ENCODE data around the gene APP.

The APP gene

GRCh38 chr21:25983745-25984144 lies 186.8 kb downstream of the APP start:
- peaks cover 33% of the 10 kb centered on the region for H3K36me3 ChIP-seq (ENCODE audit: control insufficient read depth, low read depth, low read length)
- H3K4me3 ChIP-seq (ENCODE audit: low read length), result no peak overlapping the region
- H3K9ac ChIP-seq (ENCODE audit: low read length), result peak overlapping the region; percentile 6
- H3K27ac ChIP-seq (ENCODE audit: low read length), result peak overlapping the region; percentile 55
- H3K4me1 ChIP-seq (ENCODE audit: control insufficient read depth, low read depth, low read length), result peaks cover 34% of the 10 kb centered on the region
- no peaks in the 10 kb centered on the region for H3K27me3 ChIP-seq (ENCODE audit: control insufficient read depth, insufficient read depth, low read length)
- no peaks in the 10 kb centered on the region for H3K9me3 ChIP-seq (ENCODE audit: control insufficient read depth, low read depth, low read length)

DNA sequence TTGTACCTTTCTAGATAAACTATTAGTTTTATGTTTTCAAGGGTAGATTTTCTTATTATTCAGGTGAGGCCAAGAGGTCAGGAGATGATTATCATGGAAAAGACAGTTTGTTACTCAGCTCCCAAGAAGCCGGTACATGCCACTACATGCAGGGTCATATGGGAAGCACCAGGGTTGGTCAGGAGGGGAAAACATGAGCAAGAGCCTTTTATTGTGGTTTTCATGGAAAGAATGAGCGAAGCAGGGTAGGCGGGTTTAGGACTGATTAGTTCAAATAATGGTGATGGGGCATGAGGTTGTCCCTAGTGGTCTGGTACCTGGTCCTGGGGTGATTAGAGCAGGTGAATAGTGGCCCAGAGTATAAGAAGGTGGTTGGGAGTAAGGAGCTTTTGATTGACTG lies 189.9 kb downstream of the APP start:
- Histone ChIP-seq H3K4me1 (ENCODE audit: control insufficient read depth, low read depth, low read length) (peaks cover 21% of the 10 kb centered on the region), H3K4me3 (ENCODE audit: low read length) (no peak overlapping the region), H3K27ac (ENCODE audit: low read length) (no peak overlapping the region), H3K9me3 (ENCODE audit: control insufficient read depth, low read depth, low read length) (no peaks in the 10 kb centered on the region), H3K27me3 (ENCODE audit: control insufficient read depth, insufficient read depth, low read length) (no peaks in the 10 kb centered on the region), H3K9ac (ENCODE audit: low read length) (no peak overlapping the region), H3K36me3 (ENCODE audit: control insufficient read depth, low read depth, low read length) (peaks cover 58% of the 10 kb centered on the region)

DNA sequence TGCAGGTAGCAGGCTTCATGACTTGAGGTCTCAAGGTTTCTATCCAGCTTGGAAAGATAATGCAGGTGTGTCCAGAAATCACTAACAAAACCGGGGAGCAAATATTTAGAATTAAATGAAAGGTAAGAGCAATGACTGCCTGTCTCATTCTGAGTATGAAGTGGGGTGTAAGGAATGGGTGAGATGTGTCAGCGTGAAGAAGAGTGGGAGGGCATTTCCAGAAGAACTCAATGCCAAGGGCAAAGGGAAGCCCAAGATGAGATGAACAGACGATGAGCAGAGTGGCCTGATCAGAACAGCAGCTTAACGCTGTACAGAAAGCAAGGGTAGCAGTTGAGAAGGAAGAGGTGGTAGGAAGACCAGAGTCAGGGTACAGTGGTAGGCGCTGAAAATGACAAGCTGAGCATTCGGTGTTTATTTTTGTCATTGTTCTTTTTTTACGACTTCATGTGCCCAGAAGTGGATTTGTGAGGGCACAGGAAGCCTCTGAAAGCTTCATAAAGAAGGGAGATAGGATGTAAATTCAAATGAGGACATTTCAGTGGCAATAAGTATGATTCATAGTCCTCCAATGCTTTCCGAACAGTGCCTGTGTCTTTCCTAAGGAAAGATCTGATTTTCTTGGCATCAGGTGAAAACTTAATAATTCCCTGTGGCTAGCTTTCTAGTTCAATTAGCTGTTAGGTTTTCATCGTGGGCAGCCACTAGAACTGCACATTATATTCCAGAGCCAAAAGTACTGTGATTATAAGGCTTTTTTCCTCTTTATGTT lies 190.5 kb downstream of the APP start:
- Histone ChIP-seq H3K27me3 (ENCODE audit: control insufficient read depth, insufficient read depth, low read length) (no peaks in the 10 kb centered on the region), H3K9ac (ENCODE audit: low read length) (no peak overlapping the region), H3K9me3 (ENCODE audit: control insufficient read depth, low read depth, low read length) (no peaks in the 10 kb centered on the region), H3K27ac (ENCODE audit: low read length) (no peak overlapping the region), H3K4me3 (ENCODE audit: low read length) (no peak overlapping the region), H3K36me3 (ENCODE audit: control insufficient read depth, low read depth, low read length) (peaks cover 65% of the 10 kb centered on the region), H3K4me1 (ENCODE audit: control insufficient read depth, low read depth, low read length) (peaks cover 14% of the 10 kb centered on the region)

GRCh38 chr21:25977068-25977611 lies 193.4 kb downstream of the APP start:
- H3K9me3 ChIP-seq (ENCODE audit: control insufficient read depth, low read depth, low read length), result no peaks in the 10 kb centered on the region
- H3K4me3 ChIP-seq (ENCODE audit: low read length), result no peak overlapping the region
- peaks cover 83% of the 10 kb centered on the region for H3K36me3 ChIP-seq (ENCODE audit: control insufficient read depth, low read depth, low read length)
- no peak overlapping the region for H3K27ac ChIP-seq (ENCODE audit: low read length)
- H3K9ac ChIP-seq (ENCODE audit: low read length), result no peak overlapping the region
- H3K27me3 ChIP-seq (ENCODE audit: control insufficient read depth, insufficient read depth, low read length), result no peaks in the 10 kb centered on the region
- H3K4me1 ChIP-seq (ENCODE audit: control insufficient read depth, low read depth, low read length), result no peaks in the 10 kb centered on the region

DNA sequence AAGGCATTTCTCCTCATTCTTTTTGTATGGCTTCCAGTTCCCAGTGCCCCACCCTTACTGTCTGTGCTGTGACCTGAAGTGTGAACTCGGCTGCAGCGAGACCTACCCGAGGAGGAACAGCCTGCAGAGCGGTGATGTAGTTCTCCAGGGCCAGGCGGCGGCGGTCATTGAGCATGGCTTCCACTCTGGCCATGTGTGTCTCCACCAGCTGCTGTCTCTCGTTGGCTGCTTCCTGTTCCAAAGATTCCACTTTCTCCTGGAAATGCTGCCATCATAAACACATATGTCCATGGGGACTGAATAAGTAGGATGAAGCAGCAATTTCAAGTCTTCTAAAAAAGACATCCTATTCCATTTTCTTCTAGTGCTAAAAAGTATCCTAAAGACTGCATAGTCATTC lies 195.6 kb downstream of the APP start:
- no peaks in the 10 kb centered on the region for H3K27me3 ChIP-seq (ENCODE audit: control insufficient read depth, insufficient read depth, low read length)
- peaks cover 70% of the 10 kb centered on the region for H3K36me3 ChIP-seq (ENCODE audit: control insufficient read depth, low read depth, low read length)
- H3K4me3 ChIP-seq (ENCODE audit: low read length), result no peak overlapping the region
- no peak overlapping the region for H3K27ac ChIP-seq (ENCODE audit: low read length)
- no peaks in the 10 kb centered on the region for H3K4me1 ChIP-seq (ENCODE audit: control insufficient read depth, low read depth, low read length)
- no peak overlapping the region for H3K9ac ChIP-seq (ENCODE audit: low read length)
- no peaks in the 10 kb centered on the region for H3K9me3 ChIP-seq (ENCODE audit: control insufficient read depth, low read depth, low read length)

GRCh38 chr21:25970254-25970930 lies 200.2 kb downstream of the APP start:
- Histone ChIP-seq H3K27ac (ENCODE audit: low read length) (no peak overlapping the region), H3K4me1 (ENCODE audit: control insufficient read depth, low read depth, low read length) (peaks cover 3% of the 10 kb centered on the region), H3K27me3 (ENCODE audit: control insufficient read depth, insufficient read depth, low read length) (no peaks in the 10 kb centered on the region), H3K9ac (ENCODE audit: low read length) (no peak overlapping the region), H3K36me3 (ENCODE audit: control insufficient read depth, low read depth, low read length) (peaks cover 47% of the 10 kb centered on the region), H3K9me3 (ENCODE audit: control insufficient read depth, low read depth, low read length) (no peaks in the 10 kb centered on the region), H3K4me3 (ENCODE audit: low read length) (no peak overlapping the region)

GRCh38 chr21:25967901-25968438 lies 202.6 kb downstream of the APP start:
- peaks cover 32% of the 10 kb centered on the region for H3K36me3 ChIP-seq (ENCODE audit: control insufficient read depth, low read depth, low read length)

GRCh38 chr21:25967181-25967900 lies 203.2 kb downstream of the APP start:
- peaks cover 25% of the 10 kb centered on the region for H3K36me3 ChIP-seq (ENCODE audit: control insufficient read depth, low read depth, low read length)
- H3K27ac ChIP-seq (ENCODE audit: low read length), result no peak overlapping the region
- H3K4me1 ChIP-seq (ENCODE audit: control insufficient read depth, low read depth, low read length), result peaks cover 5% of the 10 kb centered on the region
- H3K4me3 ChIP-seq (ENCODE audit: low read length), result no peak overlapping the region
- no peak overlapping the region for H3K9ac ChIP-seq (ENCODE audit: low read length)
- no peaks in the 10 kb centered on the region for H3K27me3 ChIP-seq (ENCODE audit: control insufficient read depth, insufficient read depth, low read length)
- H3K9me3 ChIP-seq (ENCODE audit: control insufficient read depth, low read depth, low read length), result no peaks in the 10 kb centered on the region

More at GRCh38 chr21:25967901-25968438, 202.6 kb downstream of the APP start:
- Histone ChIP-seq H3K27me3 (ENCODE audit: control insufficient read depth, insufficient read depth, low read length) (no peaks in the 10 kb centered on the region), H3K9me3 (ENCODE audit: control insufficient read depth, low read depth, low read length) (no peaks in the 10 kb centered on the region), H3K4me1 (ENCODE audit: control insufficient read depth, low read depth, low read length) (peaks cover 3% of the 10 kb centered on the region), H3K27ac (ENCODE audit: low read length) (no peak overlapping the region), H3K9ac (ENCODE audit: low read length) (no peak overlapping the region), H3K4me3 (ENCODE audit: low read length) (no peak overlapping the region)

DNA sequence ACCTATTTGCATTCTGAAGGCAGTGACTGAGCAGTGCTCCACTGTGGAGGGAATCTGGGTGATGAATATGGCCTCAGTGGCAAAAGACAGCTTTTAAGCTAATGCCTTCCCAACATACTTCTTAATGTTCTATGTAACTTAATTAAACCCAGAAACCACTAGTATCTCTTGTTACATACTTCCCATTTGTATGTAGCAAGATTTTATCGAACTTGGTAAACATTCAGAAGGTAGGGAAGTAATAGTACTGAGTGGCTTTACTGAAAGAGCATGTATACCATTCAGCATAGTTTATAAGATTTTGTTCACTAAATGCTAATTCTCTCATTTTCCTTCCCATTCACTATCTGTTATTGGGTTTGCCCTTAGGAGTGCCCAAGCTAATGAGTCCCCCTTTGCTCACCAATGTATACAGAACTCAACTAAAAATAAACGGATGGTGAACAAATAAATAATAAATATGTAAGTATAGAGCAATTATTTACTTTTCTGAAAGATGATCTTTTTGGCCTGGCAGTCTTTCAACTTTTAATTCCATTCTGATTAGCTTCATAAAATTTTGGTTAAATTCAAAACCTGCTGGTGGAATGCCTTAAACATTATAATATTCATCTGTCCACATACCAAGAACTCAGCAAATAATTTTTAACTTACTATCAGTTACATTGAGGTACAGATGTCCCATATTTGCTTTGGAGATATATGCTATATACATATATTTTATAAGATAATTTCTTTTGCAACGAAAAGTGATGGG lies 204.4 kb downstream of the APP start:
- peaks cover 16% of the 10 kb centered on the region for H3K4me1 ChIP-seq (ENCODE audit: control insufficient read depth, low read depth, low read length)
- H3K4me3 ChIP-seq (ENCODE audit: low read length), result no peak overlapping the region
- no peak overlapping the region for H3K27ac ChIP-seq (ENCODE audit: low read length)
- H3K36me3 ChIP-seq (ENCODE audit: control insufficient read depth, low read depth, low read length), result peaks cover 21% of the 10 kb centered on the region
- H3K9ac ChIP-seq (ENCODE audit: low read length), result no peak overlapping the region
- no peaks in the 10 kb centered on the region for H3K27me3 ChIP-seq (ENCODE audit: control insufficient read depth, insufficient read depth, low read length)
- no peaks in the 10 kb centered on the region for H3K9me3 ChIP-seq (ENCODE audit: control insufficient read depth, low read depth, low read length)

GRCh38 chr21:25964926-25965325 lies 205.6 kb downstream of the APP start:
- Histone ChIP-seq H3K27me3 (ENCODE audit: control insufficient read depth, insufficient read depth, low read length) (no peaks in the 10 kb centered on the region), H3K27ac (ENCODE audit: low read length) (no peak overlapping the region), H3K4me1 (ENCODE audit: control insufficient read depth, low read depth, low read length) (peaks cover 28% of the 10 kb centered on the region), H3K4me3 (ENCODE audit: low read length) (no peak overlapping the region), H3K36me3 (ENCODE audit: control insufficient read depth, low read depth, low read length) (peaks cover 17% of the 10 kb centered on the region), H3K9me3 (ENCODE audit: control insufficient read depth, low read depth, low read length) (no peaks in the 10 kb centered on the region), H3K9ac (ENCODE audit: low read length) (no peak overlapping the region)

DNA sequence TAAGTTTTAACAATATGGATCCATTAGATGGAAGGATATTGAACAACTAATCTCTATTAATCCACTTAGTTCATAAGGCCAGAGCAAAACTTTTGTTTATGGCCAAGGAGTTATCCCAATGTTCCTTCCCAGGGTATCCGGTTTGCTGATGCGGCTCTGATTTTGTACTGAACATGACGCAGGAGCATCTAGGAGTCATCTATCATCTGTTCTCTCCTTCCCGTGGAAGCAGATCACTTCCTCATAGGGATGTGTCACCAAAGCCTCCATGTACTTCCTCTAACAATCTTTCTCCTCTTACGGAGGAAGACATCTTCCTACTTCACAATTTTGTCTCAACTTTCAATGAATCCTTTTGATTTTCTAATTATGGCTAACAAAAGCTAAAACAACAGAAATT lies 206.6 kb downstream of the APP start:
- no peak overlapping the region for H3K9ac ChIP-seq (ENCODE audit: low read length)
- H3K4me3 ChIP-seq (ENCODE audit: low read length), result no peak overlapping the region
- H3K27me3 ChIP-seq (ENCODE audit: control insufficient read depth, insufficient read depth, low read length), result no peaks in the 10 kb centered on the region
- H3K9me3 ChIP-seq (ENCODE audit: control insufficient read depth, low read depth, low read length), result no peaks in the 10 kb centered on the region
- peaks cover 17% of the 10 kb centered on the region for H3K36me3 ChIP-seq (ENCODE audit: control insufficient read depth, low read depth, low read length)
- H3K27ac ChIP-seq (ENCODE audit: low read length), result no peak overlapping the region
- peaks cover 36% of the 10 kb centered on the region for H3K4me1 ChIP-seq (ENCODE audit: control insufficient read depth, low read depth, low read length)

Measured in iPS-18a (cell line).